HG03097 (cell line): ENCODE results near the gene NAXD.
A peak's percentile ranks its signal among the peaks of the same experiment; 100 is the strongest.
"Not testable (repeated sequence)": the region's sequence is repeated elsewhere in the genome, so short reads cannot be mapped to it uniquely, and the experiment has no call there.

ENCODE experiments used
- ATAC-seq: cut with Tn5 transposase; IDR thresholded peaks from one replicate; pipeline ENCODE4 v1.9.1; 2021; ENCODE audit not compliant: unreplicated experiment, low FRiP score

Gene NAXD

GRCh38 chr13:110661256-110661655 lies 45.9 kb downstream of the NAXD start:
- no peak for ATAC-seq

- ATAC-seq: no peak
Observed at GRCh38 chr13:110662091-110662490, 46.7 kb downstream of the NAXD start.

GRCh38 chr13:110662777-110663443 lies 47.6 kb downstream of the NAXD start:
- no peak for ATAC-seq

- ATAC-seq: no peak
Observed at GRCh38 chr13:110663491-110663890, 48.1 kb downstream of the NAXD start.

GRCh38 chr13:110664041-110664440 lies 48.7 kb downstream of the NAXD start:
- ATAC-seq: no peak

GRCh38 chr13:110664673-110665072 lies 49.3 kb downstream of the NAXD start:
- ATAC-seq: no peak

- no peak for ATAC-seq
Observed at GRCh38 chr13:110665491-110666254, 50.3 kb downstream of the NAXD start.

GRCh38 chr13:110666255-110666533 lies 50.8 kb downstream of the NAXD start:
- no peak for ATAC-seq

GRCh38 chr13:110669036-110669435 lies 53.7 kb downstream of the NAXD start:
- ATAC-seq: no peak

GRCh38 chr13:110669814-110670213 lies 54.5 kb downstream of the NAXD start:
- ATAC-seq: not testable (repeated sequence)

- peak; percentile 63 for ATAC-seq
Observed at GRCh38 chr13:110676595-110677587, 61.5 kb downstream of the NAXD start.

- ATAC-seq: no peak
Observed at GRCh38 chr13:110677731-110678545, 62.6 kb downstream of the NAXD start.

- ATAC-seq: no peak
Observed at GRCh38 chr13:110680852-110681251, 65.5 kb downstream of the NAXD start.

- ATAC-seq: no peak
Observed at GRCh38 chr13:110681868-110682550, 66.7 kb downstream of the NAXD start.

GRCh38 chr13:110682746-110683145 lies 67.4 kb downstream of the NAXD start:
- ATAC-seq: no peak

- ATAC-seq: no peak
Observed at GRCh38 chr13:110683203-110683883, 68.0 kb downstream of the NAXD start.

GRCh38 chr13:110683921-110684320 lies 68.6 kb downstream of the NAXD start:
- ATAC-seq: no peak

- ATAC-seq: no peak
Observed at GRCh38 chr13:110684388-110685056, 69.2 kb downstream of the NAXD start.
